ENCODE measurements around the gene PYGO2. TPM values are rescaled to one million over a fixed set of nuclear protein-coding genes. Genes with fewer than 3 reads are reported as not detected.
A peak's percentile ranks its signal among the peaks of the same experiment; 100 is the strongest.

PYGO2 gene
- polyA plus RNA-seq, 3 donors from 2014 or later: 15.0 to 39.1 (median 15.4) TPM

- no peaks in the 10 kb centered on the region for H3K36me3 Mint-ChIP-seq
- peak within 1 kb of the TSS; percentile 33 to 74 (median 48) for H3K27ac Mint-ChIP-seq
These were observed 9.2 kb upstream of the PYGO2 start, which contains the start of gene SHC1 for GRCh38 chr1:154970631-154971340. TSS of gene SHC1 (minus strand) at chr1:154970747. CDS start at chr1:154970526, 221 bp downstream.

DNA sequence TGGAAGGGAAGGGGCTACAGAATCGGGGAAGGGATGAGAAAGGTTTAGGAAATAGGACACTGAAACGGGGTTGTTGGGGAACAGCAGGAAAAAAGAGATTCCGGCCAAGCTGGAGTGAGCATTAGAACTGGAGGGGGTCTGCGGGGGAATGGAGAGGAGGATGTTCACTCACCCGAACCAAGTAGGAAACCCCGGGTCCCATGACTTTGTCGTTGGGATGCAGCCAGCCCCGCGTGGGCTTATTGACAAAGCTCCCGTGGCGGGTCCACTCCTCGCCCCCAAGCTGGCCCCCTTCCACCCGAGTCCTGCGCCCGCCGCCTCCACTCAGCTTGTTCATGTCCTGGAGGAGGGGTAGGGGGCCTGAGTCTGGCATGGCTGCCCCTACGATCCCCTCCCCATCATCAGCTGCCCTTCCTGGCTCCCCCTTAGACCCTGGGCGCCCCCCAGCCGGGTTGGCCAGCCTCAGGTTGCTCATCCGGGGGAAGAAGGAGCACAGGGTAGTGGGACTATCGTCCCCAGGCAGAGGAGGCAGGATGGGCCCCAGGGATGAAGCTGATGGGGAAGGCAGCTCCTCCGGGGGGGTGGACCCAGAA lies 8.4 kb upstream of the PYGO2 start:
- H3K27ac Mint-ChIP-seq: peak overlapping the region in 1 of 6 donors; percentile 47
- H3K4me3 Mint-ChIP-seq: no peak overlapping the region
- H3K27me3 Mint-ChIP-seq (ENCODE audit: low read depth in 3 of 3): peaks cover 0 to 1% (median 0%) of the 10 kb centered on the region in 3 donors
- H3K36me3 Mint-ChIP-seq: peaks cover 0 to 3% (median 0%) of the 10 kb centered on the region in 3 donors
- no peaks in the 10 kb centered on the region for H3K9me3 Mint-ChIP-seq
- H3K4me1 Mint-ChIP-seq: peaks cover 8 to 22% of the 10 kb centered on the region in 2 donors
- no peak for DNase-seq

More at GRCh38 chr1:154970631-154971340, 9.2 kb upstream of the PYGO2 start, which contains the start of gene SHC1:
- Mint-ChIP-seq H3K9me3 (no peaks in the 10 kb centered on the region), H3K27me3 (ENCODE audit: low read depth in 3 of 3) (peaks cover 0 to 1% (median 0%) of the 10 kb centered on the region in 3 donors), H3K4me1 (peaks cover 8 to 22% of the 10 kb centered on the region in 2 donors), H3K4me3 (peak within 1 kb of the TSS; percentile 2 to 62 (median 50))
- no peak for DNase-seq

DNA sequence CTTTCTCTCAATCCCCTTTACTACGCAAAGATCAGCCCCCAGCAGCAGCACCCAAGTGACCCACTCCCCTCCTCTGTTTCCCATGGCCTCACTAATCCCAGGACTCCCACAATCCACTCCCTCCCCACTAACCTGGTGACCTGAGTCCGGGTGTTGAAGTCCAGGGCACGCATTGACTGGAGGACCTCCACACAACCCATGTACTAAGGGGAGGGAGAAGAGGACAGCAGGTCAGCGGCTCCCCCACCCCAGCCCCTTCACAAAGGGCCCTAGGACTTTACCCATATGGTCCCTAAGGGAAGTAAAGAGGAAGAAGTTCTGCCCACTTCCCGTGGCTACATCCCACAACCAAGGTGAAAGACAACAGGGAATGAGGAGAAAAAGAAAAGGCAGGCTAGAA lies 7.7 kb upstream of the PYGO2 start:
- peaks cover 0 to 7% (median 3%) of the 10 kb centered on the region in 3 donors for H3K36me3 Mint-ChIP-seq

GRCh38 chr1:154968731-154969130 lies 7.1 kb upstream of the PYGO2 start:
- peak overlapping the region in 2 of 6 donors; percentile 35 to 36 for H3K27ac Mint-ChIP-seq
- peaks cover 0 to 9% (median 6%) of the 10 kb centered on the region in 3 donors for H3K36me3 Mint-ChIP-seq
- no peak for DNase-seq
- no peak overlapping the region for H3K4me3 Mint-ChIP-seq
- H3K27me3 Mint-ChIP-seq (ENCODE audit: low read depth in 3 of 3): peaks cover 0 to 1% (median 0%) of the 10 kb centered on the region in 3 donors
- H3K9me3 Mint-ChIP-seq: no peaks in the 10 kb centered on the region
- H3K4me1 Mint-ChIP-seq: peaks cover 8 to 25% of the 10 kb centered on the region in 2 donors

More for the DNA sequence above, 7.7 kb upstream of the PYGO2 start:
- Mint-ChIP-seq H3K4me1 (peaks cover 8 to 22% of the 10 kb centered on the region in 2 donors), H3K9me3 (no peaks in the 10 kb centered on the region), H3K27me3 (ENCODE audit: low read depth in 3 of 3) (peaks cover 0 to 1% (median 0%) of the 10 kb centered on the region in 3 donors), H3K4me3 (no peak overlapping the region), H3K27ac (peak overlapping the region in 2 of 6 donors; percentile 23 to 38)
- DNase-seq: no peak

GRCh38 chr1:154967331-154967950 lies 5.9 kb upstream of the PYGO2 start:
- Mint-ChIP-seq H3K4me3 (no peak overlapping the region), H3K27me3 (ENCODE audit: low read depth in 3 of 3) (peaks cover 0 to 2% (median 1%) of the 10 kb centered on the region in 3 donors), H3K36me3 (peaks cover 0 to 11% (median 10%) of the 10 kb centered on the region in 3 donors), H3K4me1 (peaks cover 14 to 29% of the 10 kb centered on the region in 2 donors), H3K27ac (peak overlapping the region in 1 of 6 donors; percentile 23), H3K9me3 (no peaks in the 10 kb centered on the region)
- no peak for DNase-seq

DNA sequence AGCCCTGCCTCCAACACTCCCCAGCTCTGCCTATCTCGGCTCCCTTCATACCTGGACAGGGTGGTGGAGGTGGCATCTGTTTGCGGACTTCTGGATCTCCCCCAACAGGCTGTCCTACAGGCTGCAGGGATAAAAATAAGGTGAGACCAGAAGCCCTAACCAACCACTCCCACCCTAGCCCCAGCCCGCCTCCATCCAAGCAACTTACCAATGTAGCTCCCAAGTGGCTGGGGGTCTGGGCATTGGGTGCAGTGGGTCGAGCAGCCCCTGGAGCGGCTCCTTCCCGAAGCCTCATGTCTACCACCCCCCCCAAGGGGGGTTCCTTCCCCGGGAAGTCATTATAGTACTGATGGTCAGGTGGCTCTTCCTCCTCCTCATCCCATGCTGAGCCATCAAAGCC lies 4.5 kb upstream of the PYGO2 start:
- H3K4me3 Mint-ChIP-seq: no peak overlapping the region
- H3K4me1 Mint-ChIP-seq: peaks cover 20 to 22% of the 10 kb centered on the region in 2 donors
- no peaks in the 10 kb centered on the region for H3K9me3 Mint-ChIP-seq
- H3K36me3 Mint-ChIP-seq: peaks cover 0 to 11% (median 10%) of the 10 kb centered on the region in 3 donors
- no peak for DNase-seq
- no peak overlapping the region for H3K27ac Mint-ChIP-seq
- H3K27me3 Mint-ChIP-seq (ENCODE audit: low read depth in 3 of 3): peaks cover 0 to 2% (median 0%) of the 10 kb centered on the region in 3 donors

- Mint-ChIP-seq H3K4me3 (no peak overlapping the region), H3K27ac (peak overlapping the region in 2 of 6 donors; percentile 60 to 64), H3K4me1 (peaks cover 26 to 30% of the 10 kb centered on the region in 2 donors), H3K27me3 (ENCODE audit: low read depth in 3 of 3) (peaks cover 0 to 2% (median 2%) of the 10 kb centered on the region in 3 donors), H3K36me3 (peaks cover 0 to 11% (median 10%) of the 10 kb centered on the region in 3 donors), H3K9me3 (no peaks in the 10 kb centered on the region)
- DNase-seq: no peak
These were observed 2.8 kb upstream of the PYGO2 start for GRCh38 chr1:154964359-154964758.

DNA sequence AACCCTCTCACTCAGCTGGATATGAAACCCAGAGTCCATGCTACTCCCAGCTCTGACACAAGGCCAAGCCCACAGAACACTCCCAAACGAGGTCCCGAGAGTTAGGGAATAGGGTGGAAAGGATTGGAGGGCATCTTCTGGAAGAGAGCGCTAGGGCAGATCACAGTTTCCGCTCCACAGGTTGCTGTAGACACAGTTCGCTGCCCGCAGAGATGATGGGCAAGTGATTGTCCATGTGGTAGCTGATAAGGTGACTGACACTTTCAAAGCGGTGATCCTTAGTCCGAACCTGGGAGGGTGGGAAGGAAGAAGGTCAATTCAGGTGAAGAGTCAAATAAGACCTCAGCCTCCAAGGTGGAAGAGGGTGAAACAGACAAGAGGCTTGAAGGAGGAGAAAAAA lies 2.1 kb upstream of the PYGO2 start:
- Mint-ChIP-seq H3K9me3 (no peaks in the 10 kb centered on the region), H3K27me3 (ENCODE audit: low read depth in 3 of 3) (peaks cover 0 to 2% (median 2%) of the 10 kb centered on the region in 3 donors), H3K4me1 (peaks cover 22 to 30% of the 10 kb centered on the region in 2 donors), H3K4me3 (peak overlapping the region in 1 of 5 donors; percentile 42), H3K27ac (peak overlapping the region in 5 of 6 donors; percentile 11 to 66 (median 35)), H3K36me3 (peaks cover 0 to 11% (median 10%) of the 10 kb centered on the region in 3 donors)
- DNase-seq: no peak

- H3K4me1 Mint-ChIP-seq: peaks cover 22 to 32% of the 10 kb centered on the region in 2 donors
- H3K4me3 Mint-ChIP-seq: peak overlapping the region; percentile 85 to 90 (median 89)
- DNase-seq: no peak
- peak overlapping the region; percentile 91 to 95 (median 93) for H3K27ac Mint-ChIP-seq
- H3K36me3 Mint-ChIP-seq: peaks cover 0 to 11% (median 10%) of the 10 kb centered on the region in 3 donors
- H3K27me3 Mint-ChIP-seq (ENCODE audit: low read depth in 3 of 3): peaks cover 0 to 2% (median 2%) of the 10 kb centered on the region in 3 donors
- H3K9me3 Mint-ChIP-seq: no peaks in the 10 kb centered on the region
These were observed 1.3 kb upstream of the PYGO2 start for GRCh38 chr1:154962795-154963330.

DNA sequence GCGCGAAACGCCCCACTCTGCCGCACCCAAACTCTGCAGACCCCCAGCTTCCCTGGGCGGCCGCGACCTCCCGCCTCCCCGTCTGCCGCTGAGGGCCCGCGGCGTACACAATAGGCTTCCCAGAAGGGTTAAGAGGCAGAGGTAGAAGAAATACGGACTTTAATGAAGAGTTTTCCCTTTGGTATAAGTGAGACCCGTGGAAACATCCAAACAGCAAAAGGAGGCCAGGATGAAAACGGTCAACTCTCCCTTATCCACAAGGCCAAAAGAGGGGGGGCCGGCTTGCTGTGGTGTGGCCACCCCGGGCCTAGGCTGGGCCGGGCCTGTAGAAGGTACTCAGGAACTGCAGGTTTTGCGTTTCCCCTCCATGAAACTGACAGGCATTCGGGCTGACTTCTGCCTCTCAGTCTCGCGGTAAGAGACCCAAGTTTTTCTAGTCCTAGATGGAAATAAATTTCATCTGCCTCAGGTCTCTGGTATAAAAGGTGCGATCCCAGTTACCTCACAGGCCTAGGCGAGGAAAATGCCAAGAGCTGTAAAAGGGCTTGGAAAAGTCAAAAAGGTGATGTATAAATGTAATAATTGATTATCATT lies 671 bp upstream of the PYGO2 start:
- H3K27me3 Mint-ChIP-seq (ENCODE audit: low read depth in 3 of 3): peaks cover 0 to 4% (median 2%) of the 10 kb centered on the region in 3 donors
- peaks cover 23 to 34% of the 10 kb centered on the region in 2 donors for H3K4me1 Mint-ChIP-seq
- no peak for DNase-seq
- no peaks in the 10 kb centered on the region for H3K9me3 Mint-ChIP-seq
- H3K27ac Mint-ChIP-seq: peak overlapping the region; percentile 91 to 95 (median 93)
- H3K36me3 Mint-ChIP-seq: peaks cover 0 to 11% (median 10%) of the 10 kb centered on the region in 3 donors
- peak overlapping the region; percentile 85 to 90 (median 89) for H3K4me3 Mint-ChIP-seq

GRCh38 chr1:154960446-154961136 lies 991 bp downstream of the PYGO2 start:
- peaks cover 6 to 9% (median 6%) of the 10 kb centered on the region in 3 donors for H3K27me3 Mint-ChIP-seq (ENCODE audit: low read depth in 3 of 3)
- no peak for DNase-seq
- peak overlapping the region; percentile 91 to 96 (median 95) for H3K27ac Mint-ChIP-seq
- H3K4me1 Mint-ChIP-seq: peaks cover 39 to 48% of the 10 kb centered on the region in 2 donors
- peak overlapping the region; percentile 90 to 95 (median 92) for H3K4me3 Mint-ChIP-seq
- H3K9me3 Mint-ChIP-seq: no peaks in the 10 kb centered on the region
- peaks cover 0 to 10% (median 10%) of the 10 kb centered on the region in 3 donors for H3K36me3 Mint-ChIP-seq

DNA sequence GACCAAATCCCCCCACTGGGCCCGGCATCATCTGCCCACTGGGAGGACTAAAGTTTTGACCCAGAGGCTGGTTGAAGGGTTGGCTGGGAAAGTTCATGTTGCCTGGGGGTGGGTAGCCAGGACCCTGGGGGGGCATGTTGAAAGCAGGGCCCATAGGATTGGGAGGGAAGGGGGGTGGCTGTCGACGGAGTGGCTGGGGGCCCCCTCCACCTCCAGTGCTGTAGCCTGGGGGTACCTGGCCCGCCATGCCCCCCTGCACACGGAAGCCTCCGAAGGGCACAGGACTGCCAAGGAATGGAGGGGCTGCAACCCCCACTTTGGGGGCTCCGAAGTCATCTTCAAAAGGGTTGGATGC lies 2.2 kb downstream of the PYGO2 start:
- peaks cover 10 to 12% (median 11%) of the 10 kb centered on the region in 3 donors for H3K27me3 Mint-ChIP-seq (ENCODE audit: low read depth in 3 of 3)
- no peaks in the 10 kb centered on the region for H3K9me3 Mint-ChIP-seq
- H3K4me3 Mint-ChIP-seq: peak overlapping the region in 3 of 5 donors; percentile 32 to 95 (median 38)
- DNase-seq: no peak
- H3K4me1 Mint-ChIP-seq: peaks cover 51 to 59% of the 10 kb centered on the region in 2 donors
- peaks cover 0 to 7% (median 4%) of the 10 kb centered on the region in 3 donors for H3K36me3 Mint-ChIP-seq
- peak overlapping the region in 2 of 6 donors; percentile 39 to 62 for H3K27ac Mint-ChIP-seq

Measured in immature natural killer cell (primary cell).